GM10248 (cell line): ENCODE data around the gene TEX29.

Experiments used
- CTCF ChIA-PET: fragments of 300-600 bp; sonication (Branson Sonifier 250); formaldehyde crosslinking; extraction: SDS; loops from one replicate; lab custom pipeline; 2021; ENCODE audit warnings: antibody characterized with exemption; lab: Yijun Ruan, JAX
- POLR2A ChIA-PET: fragments of 350-650 bp; sonication (Branson Sonifier 250); formaldehyde crosslinking; extraction: SDS; loops from one replicate; lab custom pipeline; 2020; ENCODE audit warnings: antibody characterized with exemption; lab: Yijun Ruan, JAX
- DNase-seq: peaks from one replicate; pipeline ENCODE4 v3.0.0; 2012; ENCODE audit errors: extremely low spot score
- TF ChIP-seq, protein P1 (sequence below): IDR thresholded peaks from 2 replicates; pipeline ENCODE4 v1.5.1; 2012; ENCODE audit warnings: mild to moderate bottlenecking, low read depth; ENCODE audit errors: extremely low read depth, missing control alignments, control extremely low read depth

The TEX29 gene

DNA sequence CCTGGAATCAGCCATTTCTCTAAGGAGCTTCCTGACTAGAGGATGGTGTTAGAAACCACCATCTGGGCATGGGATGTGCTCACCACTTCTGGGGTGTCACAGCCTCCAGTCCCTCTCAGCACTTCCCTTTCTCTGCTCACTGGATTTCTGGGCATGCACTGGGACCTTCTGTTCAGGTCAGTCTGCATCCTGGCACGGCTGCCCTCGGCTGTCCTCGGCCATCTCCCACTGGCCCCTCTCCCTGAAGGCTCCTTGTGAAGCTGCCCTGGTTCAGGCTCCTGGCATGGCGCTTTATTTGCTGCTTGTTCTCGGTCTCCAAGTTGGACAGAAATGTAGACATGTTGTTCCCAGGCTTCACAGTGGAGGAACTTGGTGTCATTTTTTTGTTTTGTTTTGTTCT, 60.0 kb downstream of the TEX29 start:
- DNase-seq = no peak
- TF ChIP-seq, protein P1, sequence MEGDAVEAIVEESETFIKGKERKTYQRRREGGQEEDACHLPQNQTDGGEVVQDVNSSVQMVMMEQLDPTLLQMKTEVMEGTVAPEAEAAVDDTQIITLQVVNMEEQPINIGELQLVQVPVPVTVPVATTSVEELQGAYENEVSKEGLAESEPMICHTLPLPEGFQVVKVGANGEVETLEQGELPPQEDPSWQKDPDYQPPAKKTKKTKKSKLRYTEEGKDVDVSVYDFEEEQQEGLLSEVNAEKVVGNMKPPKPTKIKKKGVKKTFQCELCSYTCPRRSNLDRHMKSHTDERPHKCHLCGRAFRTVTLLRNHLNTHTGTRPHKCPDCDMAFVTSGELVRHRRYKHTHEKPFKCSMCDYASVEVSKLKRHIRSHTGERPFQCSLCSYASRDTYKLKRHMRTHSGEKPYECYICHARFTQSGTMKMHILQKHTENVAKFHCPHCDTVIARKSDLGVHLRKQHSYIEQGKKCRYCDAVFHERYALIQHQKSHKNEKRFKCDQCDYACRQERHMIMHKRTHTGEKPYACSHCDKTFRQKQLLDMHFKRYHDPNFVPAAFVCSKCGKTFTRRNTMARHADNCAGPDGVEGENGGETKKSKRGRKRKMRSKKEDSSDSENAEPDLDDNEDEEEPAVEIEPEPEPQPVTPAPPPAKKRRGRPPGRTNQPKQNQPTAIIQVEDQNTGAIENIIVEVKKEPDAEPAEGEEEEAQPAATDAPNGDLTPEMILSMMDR = no peak
- ChIA-PET POLR2A (no interaction called here), CTCF (no interaction called here)

DNA sequence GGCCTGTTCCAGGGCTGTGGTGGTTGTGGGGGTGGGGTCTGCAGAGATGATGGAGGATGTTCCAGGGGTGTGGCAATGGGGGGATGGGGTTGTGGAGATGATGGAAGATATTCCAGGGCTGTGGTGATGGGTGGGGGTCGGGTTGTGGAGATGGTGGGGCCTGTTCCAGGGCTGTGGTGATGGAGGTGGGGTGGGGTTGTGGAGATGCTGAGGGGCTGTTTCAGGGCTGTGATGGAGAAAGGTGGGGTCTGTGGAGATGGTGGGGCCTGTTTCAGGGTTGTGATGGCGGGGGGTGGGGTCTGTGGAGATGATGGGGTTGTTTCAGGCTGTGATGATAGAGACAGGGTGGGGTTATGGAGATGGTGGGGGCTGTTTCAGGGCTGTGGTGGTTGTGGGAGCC, 62.0 kb downstream of the TEX29 start:
- ChIA-PET POLR2A (no interaction called here), CTCF (no interaction called here)
- TF ChIP-seq, protein P1 = no peak

DNA sequence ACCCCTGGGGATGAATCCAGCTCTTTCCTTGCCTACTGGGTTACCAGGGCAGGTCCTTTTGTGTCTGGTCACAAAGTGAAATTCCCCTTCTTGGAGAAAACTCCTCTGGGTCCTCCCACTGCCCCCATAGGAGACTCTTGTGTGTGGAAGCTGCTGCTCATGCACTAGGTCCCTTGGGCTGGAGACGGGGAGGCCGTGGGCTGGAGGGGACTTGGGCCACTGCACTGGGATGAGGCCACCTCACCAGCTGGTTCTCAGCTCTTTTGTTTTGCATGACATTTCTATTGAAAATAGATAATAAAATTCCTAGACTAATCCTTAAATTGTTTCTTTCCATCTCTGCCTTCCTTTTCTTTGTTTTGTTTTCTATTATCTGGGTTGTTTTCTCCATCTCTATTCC, 62.4 kb downstream of the TEX29 start:
- POLR2A ChIA-PET = no interaction called here
- no peak for DNase-seq
- TF ChIP-seq, protein P1 = no peak
- CTCF ChIA-PET = no interaction called here

More for the DNA sequence above, 62.0 kb downstream of the TEX29 start:
- DNase-seq = no peak

DNA sequence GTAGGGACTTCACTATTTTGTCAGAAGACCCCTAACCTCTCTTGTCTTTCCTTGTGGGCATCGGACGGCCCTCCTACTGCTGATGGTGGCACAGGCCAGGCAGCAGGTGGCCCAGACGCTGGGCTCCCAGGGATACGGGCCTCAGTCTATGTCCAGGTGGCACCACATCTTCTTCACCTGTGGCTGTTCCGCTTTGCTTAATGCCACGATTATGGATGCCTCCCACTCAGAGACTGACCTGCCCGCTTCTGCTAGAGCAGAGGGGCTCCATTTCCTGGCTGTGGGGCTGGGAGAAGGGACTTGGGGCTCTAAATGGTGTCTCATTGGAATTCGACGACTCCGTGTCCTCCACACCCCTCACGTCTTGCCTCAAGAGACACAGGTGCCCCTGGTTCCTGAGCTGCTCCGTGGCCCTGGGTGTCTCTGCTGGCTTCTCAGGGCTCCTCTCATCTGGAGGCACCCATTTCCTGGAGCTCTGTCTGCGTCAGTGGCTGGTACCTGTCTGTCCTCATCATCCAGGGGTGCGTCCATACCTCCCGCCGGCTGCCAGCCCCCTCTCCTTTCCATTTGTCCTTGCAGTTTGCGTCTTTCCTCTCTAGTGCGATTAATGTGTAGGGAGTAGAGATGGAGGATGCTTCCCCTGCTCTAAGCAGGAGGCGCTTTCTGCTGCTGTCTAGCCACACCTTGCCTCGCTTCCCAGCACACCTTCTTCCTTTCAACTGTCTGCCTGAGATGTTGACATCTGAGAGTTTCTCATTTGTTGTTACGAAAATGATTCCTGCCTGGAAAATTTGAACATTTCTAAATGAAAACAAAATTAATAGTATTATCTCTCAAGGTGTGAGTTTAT, 63.4 kb downstream of the TEX29 start:
- POLR2A ChIA-PET = no interaction called here
- TF ChIP-seq, protein P1 = no peak
- CTCF ChIA-PET = no interaction called here
- DNase-seq = no peak

DNA sequence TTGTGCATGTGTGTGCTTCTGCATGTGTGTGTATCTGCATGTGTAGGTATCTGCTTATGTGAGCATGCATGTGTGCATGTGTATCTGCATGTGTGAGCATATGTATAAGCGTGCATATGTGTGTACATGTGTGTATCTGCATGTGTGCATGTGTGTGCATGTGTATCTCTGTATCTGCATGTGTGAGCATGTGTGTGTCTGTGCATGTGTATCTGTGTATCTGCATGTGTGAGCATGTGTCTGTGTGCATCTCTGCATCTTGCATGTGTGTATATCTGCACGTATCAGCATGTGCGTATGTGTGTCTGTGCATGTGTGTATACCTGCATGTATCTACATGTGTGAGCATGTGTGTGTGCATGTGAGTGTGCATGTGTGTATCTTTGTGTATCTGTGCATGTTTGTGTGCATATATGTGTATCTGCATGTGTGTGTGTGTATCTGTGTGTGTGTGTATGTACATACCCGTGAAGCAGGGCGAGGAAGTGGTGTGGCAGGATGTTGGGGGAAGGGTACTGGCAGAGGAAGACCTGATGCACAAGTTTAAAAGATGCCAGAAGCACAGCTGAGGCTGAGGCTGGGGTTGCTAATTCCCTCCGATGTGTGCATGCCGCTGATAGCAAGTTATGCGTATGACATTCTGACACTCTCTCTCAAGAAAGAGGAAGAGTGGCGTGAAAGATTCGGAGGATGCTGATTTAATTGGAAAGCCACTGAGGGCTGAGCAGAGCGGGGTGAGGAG, 64.2 kb downstream of the TEX29 start:
- ChIA-PET POLR2A (no interaction called here), CTCF (no interaction called here)
- TF ChIP-seq, protein P1 = no peak
- DNase-seq = no peak

DNA sequence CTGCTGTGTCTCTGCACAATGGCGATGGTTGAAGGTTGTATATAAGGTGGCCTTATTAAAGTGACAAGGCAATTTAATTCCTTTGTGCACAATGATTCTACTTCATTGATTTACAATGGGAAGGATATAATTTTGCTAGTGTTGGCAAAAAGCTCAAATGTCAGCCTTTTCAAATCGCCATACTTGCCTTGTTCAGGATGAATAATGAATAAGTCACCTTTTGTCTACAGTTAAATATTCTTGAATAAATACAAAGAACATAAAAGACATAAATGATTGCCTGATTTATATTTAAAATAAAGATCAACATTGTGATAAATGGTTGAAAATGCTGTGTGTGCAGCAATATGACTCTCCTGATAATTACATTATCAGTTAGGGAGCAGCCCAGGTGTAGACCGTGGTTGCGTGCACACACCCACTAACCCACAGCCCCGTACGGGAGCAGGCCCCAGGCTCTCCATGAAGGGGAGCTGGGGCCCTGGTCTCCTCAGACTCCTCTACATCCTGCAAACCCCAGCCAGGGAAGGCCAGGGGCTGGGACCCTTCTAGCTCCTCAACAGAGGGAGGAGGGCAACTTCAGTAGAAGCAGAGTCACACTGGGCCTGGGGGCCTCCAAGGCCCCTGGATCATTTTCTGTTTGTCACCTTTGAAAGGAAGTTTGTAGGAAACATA, 64.9 kb downstream of the TEX29 start:
- TF ChIP-seq, protein P1 = no peak
- DNase-seq = no peak
- ChIA-PET CTCF (no interaction called here), POLR2A (no interaction called here)
